ENCODE measurements around the gene NPFFR1.

DNA sequence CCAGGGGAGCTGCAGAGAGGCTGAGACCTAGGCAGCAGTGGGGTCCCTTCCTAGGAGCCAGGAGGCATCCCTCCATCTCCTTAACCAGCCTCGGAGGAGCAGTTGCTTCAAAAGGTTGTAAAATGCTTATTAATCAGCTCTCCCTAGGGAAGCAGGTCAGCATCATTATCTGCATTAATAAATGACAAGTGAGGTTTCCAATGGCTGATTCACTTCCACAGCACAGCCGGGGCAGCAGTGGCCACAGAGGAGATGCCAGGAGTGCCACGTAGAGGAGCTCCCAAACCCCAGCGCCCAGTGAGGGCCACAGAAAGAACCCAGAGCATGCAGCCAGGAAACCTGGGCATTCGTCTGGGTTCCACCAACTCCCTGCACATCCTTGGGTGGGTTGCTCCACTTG, 8.2 kb upstream of the NPFFR1 start:
- TF ChIP-seq CTCF (conservative IDR thresholded peaks at IDR 0.05) (no peak), ZFX (IDR thresholded peaks at IDR 0.05) (no peak)

Measured in C4-2B (cell line).